Measurements from ENCODE around the gene FZD2.

The FZD2 gene

GRCh38 chr17:44604116-44604761, 47.0 kb downstream of the FZD2 start:
- TF ChIP-seq, protein P1, sequence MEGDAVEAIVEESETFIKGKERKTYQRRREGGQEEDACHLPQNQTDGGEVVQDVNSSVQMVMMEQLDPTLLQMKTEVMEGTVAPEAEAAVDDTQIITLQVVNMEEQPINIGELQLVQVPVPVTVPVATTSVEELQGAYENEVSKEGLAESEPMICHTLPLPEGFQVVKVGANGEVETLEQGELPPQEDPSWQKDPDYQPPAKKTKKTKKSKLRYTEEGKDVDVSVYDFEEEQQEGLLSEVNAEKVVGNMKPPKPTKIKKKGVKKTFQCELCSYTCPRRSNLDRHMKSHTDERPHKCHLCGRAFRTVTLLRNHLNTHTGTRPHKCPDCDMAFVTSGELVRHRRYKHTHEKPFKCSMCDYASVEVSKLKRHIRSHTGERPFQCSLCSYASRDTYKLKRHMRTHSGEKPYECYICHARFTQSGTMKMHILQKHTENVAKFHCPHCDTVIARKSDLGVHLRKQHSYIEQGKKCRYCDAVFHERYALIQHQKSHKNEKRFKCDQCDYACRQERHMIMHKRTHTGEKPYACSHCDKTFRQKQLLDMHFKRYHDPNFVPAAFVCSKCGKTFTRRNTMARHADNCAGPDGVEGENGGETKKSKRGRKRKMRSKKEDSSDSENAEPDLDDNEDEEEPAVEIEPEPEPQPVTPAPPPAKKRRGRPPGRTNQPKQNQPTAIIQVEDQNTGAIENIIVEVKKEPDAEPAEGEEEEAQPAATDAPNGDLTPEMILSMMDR (IDR thresholded peaks at IDR 0.05; ENCODE audit: insufficient read depth, low read length, poor library complexity, severe bottlenecking), result no peak
- Histone ChIP-seq H3K4me3 (replicated peaks; ENCODE audit: low read depth, low read length) (no peak overlapping the region), H3K27me3 (replicated peaks; ENCODE audit: control insufficient read depth, insufficient read depth, low read length) (no peaks in the 10 kb centered on the region; the same call in 1 of the 2 replicates), H3K36me3 (ENCODE audit: control insufficient read depth, insufficient read depth, low read length) (no peaks in the 10 kb centered on the region)
- no peak for DNase-seq (ENCODE audit: extremely low read depth, insufficient read length)

DNA sequence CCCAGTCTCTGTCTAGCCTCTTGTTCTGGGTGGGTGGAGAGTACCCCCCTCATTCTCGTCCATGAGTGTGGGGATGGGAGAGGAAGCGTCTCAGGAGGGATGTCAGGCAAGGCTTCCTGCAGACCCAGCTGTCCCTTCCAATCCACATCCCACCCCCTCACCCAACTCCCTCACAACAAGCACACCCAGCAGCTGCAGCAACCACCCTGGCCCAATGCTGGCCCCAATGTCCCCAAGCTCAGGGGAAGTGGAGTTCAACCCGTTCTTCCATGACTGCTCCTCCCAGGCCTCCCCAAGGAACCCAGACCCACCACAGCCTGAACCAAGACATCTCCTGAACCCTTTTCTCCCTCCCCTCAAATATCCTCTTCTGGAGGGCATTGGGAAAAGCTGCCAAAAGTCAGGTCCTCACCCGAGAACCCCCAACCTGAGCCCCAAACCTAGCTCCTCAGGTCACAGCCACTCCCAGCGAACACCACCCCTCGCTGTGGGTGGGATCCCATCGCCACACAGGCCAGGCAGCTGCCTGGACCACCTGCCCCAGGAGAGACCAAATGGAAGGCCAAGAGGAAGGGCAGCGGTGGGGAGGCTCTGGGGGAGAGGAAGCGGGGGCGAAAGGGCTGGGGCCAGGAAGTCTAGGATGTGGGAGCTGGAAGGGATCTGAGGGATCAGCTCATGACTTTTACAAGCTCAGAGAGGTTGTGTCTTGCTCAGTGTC, 47.6 kb downstream of the FZD2 start:
- H3K4me3 ChIP-seq (replicated peaks; ENCODE audit: low read depth, low read length), result no peak overlapping the region
- no peaks in the 10 kb centered on the region for H3K36me3 ChIP-seq (ENCODE audit: control insufficient read depth, insufficient read depth, low read length)
- TF ChIP-seq, protein P1 (IDR thresholded peaks at IDR 0.05; ENCODE audit: insufficient read depth, low read length, poor library complexity, severe bottlenecking), result no peak
- H3K27me3 ChIP-seq (replicated peaks; ENCODE audit: control insufficient read depth, insufficient read depth, low read length), result no peaks in the 10 kb centered on the region; the same call in 1 of the 2 replicates
- no peak for DNase-seq (ENCODE audit: extremely low read depth, insufficient read length)

DNA sequence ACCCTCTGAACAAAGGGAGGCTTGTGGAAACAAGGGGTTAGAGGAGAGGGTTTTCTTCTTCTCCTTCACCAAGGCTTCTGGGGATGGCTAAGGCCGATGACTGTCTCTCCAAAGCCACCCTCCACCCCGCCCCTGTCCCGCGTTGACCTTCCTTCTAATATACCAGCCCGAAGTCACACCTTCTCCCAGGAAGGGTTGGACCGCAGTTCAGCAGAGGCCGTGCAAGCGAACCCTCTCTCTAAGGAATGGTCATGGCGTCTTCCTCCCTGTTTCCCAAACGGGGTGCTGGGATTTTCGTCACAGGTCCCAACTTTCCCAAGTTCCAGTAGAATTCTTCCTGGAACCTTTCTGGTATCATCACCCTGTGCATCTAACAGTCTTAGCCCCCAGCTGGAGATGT, 49.4 kb downstream of the FZD2 start:
- no peaks in the 10 kb centered on the region; the same call in 1 of the 2 replicates for H3K27me3 ChIP-seq (replicated peaks; ENCODE audit: control insufficient read depth, insufficient read depth, low read length)
- DNase-seq (ENCODE audit: extremely low read depth, insufficient read length), result no peak
- no peak overlapping the region for H3K4me3 ChIP-seq (replicated peaks; ENCODE audit: low read depth, low read length)
- TF ChIP-seq, protein P1 (IDR thresholded peaks at IDR 0.05; ENCODE audit: insufficient read depth, low read length, poor library complexity, severe bottlenecking), result no peak
- no peaks in the 10 kb centered on the region for H3K36me3 ChIP-seq (ENCODE audit: control insufficient read depth, insufficient read depth, low read length)

DNA sequence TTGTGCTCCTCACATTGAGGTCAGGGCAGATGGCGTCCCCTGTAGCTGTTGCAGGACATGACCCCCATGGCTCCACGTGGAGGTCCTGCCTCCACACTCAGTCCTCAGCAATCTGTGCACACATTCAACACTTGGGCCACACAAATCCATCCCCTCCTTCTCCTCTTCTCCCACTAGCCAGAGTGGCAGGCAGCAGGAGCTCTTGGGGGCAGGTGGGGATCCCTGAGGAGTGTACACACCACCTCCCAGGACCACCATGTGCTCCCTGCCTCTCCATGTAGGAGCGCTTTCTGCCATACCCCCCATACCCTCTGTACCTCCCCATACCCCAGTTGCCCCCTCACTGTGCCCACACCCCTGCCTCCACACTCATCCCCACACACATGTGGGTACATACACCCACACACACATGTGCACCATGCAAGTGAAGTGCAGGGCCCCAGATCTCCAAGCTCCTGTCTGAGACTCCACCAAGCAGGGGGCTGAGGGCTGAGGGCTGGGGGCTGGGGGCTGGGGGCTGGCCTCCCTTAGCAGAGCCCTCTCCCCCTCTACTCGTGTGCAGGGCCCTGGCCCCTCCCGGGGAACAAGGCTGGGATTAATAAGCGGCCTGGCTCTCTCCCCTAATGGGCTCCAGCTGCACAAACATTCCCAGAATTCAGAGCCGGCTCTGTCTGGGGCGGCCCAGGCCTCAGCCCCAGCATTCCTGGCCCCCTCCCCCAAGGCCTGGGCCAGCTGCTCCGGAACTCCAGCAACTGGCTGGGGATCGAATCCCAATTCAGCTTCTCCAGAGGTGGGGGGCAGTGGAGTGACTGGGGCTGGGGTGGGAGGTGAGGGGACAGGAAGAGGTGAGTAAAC, 50.8 kb downstream of the FZD2 start:
- Histone ChIP-seq H3K4me3 (replicated peaks; ENCODE audit: low read depth, low read length) (no peak overlapping the region), H3K36me3 (ENCODE audit: control insufficient read depth, insufficient read depth, low read length) (no peaks in the 10 kb centered on the region), H3K27me3 (replicated peaks; ENCODE audit: control insufficient read depth, insufficient read depth, low read length) (no peaks in the 10 kb centered on the region; the same call in 1 of the 2 replicates)
- TF ChIP-seq, protein P1 (IDR thresholded peaks at IDR 0.05; ENCODE audit: insufficient read depth, low read length, poor library complexity, severe bottlenecking), result no peak
- no peak for DNase-seq (ENCODE audit: extremely low read depth, insufficient read length)

DNA sequence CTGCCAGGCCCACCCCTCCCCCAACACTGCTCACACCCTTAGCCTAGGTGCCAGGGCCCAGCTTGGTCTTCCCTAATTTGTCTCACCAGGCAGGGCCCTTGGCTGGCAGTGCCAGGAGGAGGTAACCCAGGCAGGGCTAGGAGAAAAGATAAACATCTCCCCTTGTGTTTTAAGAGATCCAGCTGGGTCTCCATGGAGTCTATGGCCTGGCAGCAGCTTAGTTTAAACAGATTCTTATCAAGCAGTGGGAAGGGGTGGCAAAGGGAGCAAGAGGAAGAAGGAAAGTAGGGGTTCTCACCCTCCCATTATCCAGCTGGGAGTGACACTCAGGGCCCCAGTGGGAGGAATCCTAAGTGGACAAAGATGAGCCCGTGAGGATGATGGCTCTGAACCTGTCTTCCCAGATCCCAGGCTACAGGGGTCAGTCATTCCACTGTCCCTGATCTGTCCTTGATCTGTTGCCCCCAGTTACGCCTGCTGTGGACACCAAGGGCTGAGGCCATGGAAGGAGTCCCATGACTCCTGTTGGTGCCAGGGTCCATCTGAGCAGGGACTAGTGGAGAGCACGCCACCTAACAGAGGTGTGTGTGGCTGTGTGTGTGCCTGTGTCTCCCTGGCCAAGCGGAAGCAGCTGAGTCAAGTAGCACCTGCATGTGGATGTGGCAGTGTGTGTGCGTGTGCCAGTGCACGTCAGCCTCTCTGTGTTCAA, 51.6 kb downstream of the FZD2 start:
- Histone ChIP-seq H3K36me3 (ENCODE audit: control insufficient read depth, insufficient read depth, low read length) (no peaks in the 10 kb centered on the region), H3K27me3 (replicated peaks; ENCODE audit: control insufficient read depth, insufficient read depth, low read length) (no peaks in the 10 kb centered on the region; the same call in 1 of the 2 replicates), H3K4me3 (replicated peaks; ENCODE audit: low read depth, low read length) (no peak overlapping the region)
- no peak for DNase-seq (ENCODE audit: extremely low read depth, insufficient read length)
- TF ChIP-seq, protein P1 (IDR thresholded peaks at IDR 0.05; ENCODE audit: insufficient read depth, low read length, poor library complexity, severe bottlenecking), result no peak

Measured in GM06990 (cell line).